HG03108 (cell line): Measurements from ENCODE around the gene BAIAP2L2.

Experiments
- ATAC-seq: cut with Tn5 transposase; IDR thresholded peaks from one replicate; pipeline ENCODE4 v1.9.1; 2021; ENCODE audit warnings: moderate library complexity; ENCODE audit not compliant: unreplicated experiment

Gene BAIAP2L2

GRCh38 chr22:38070250-38070921 is 40.1 kb downstream of the BAIAP2L2 start:
- no peak for ATAC-seq

DNA sequence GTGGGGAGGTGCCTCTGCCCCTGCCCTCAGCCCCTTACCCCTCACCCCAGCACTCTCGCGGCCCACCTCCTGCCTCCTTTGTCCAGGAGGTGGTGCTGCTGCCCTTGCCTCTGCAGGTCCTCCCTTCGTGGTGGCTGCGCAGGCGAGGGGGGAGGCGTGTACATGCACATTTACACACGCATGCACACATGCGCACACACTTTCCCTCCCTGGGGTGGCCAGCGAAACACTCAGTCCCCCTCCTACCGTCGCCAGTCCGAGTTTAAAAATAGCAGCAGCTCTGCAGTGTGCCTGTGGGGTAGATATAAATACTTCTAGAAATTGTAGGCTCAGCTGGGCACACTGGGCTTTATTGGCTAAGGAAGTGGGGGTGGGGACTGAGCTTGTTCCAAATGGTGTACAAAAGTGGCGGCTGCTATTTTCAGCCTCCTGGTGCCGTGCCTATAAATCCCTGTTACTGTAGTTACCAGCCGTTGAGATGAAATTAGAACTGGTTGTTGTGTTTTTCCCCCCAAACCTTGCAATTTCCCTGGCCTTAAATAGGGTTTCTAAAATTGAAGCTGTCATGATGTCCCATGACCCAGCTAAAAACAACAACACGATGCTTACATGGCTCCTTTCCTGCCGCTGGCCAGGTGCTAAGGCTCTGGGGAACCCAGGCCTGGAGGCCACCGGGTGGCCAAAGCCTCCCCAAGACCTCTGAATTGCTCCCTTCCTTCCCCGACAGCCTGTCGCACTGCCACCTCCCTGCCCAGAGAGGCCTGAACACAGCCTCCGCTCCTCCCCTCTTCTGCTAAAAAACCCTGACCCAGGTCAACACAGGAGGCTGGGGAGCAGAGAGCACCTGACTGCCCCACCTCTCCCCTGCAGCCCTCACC is 40.9 kb downstream of the BAIAP2L2 start:
- ATAC-seq: no peak

- ATAC-seq: no peak
Observed at GRCh38 chr22:38068641-38069371, 41.7 kb downstream of the BAIAP2L2 start.

- no peak for ATAC-seq
Observed at GRCh38 chr22:38067761-38068360, 42.6 kb downstream of the BAIAP2L2 start.

GRCh38 chr22:38067028-38067415 is 43.5 kb downstream of the BAIAP2L2 start:
- no peak for ATAC-seq

DNA sequence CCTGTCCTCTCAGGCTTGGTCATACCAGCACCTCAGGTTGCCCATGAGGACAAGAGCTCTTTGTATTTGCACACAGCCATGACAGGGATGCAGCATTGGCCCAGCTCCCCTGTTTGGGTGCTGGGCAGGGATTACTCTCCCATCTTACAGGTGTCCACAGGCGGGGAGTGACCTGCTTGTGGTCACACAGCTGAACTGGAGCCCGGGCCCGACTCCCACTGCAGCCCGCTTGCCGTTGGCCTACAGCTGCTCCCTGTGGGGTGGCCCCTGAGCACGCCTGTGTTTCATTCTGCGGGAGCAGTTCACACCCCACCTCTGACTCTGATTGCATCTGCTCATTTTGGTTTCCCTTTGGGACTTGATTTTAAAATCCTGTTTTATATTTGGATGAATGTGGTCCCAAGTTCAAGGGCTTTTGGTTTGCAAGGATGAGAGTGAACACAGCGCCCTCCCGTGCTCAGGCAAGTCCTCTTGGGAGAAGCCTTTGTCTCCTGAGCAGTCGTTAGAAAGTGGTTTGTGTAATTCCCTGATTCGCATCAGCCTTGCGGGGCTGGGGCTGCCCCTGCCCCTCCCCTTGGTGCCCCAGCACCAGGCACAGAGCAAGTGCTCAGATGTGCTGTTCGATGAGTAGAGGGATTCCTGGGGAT is 44.0 kb downstream of the BAIAP2L2 start:
- ATAC-seq: no peak

DNA sequence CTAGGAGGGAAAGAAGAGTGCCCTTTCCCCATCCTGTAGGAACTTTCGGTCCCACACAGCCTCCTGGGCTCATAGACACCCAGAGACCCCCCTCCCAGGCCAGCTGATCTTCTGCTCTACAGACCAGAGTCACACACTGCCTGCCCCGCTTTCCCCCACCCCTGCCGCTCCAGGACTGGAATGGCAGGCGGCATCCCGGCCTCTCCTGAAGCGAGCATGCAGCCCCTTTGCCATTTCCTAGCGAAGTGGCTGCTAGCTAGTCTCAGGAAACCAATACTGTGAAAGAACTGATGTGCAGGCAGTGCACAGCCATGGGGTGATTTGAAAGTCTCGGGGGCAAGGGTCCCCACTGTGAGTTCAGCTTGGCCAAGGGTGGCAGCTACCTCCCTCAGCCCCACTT is 44.9 kb downstream of the BAIAP2L2 start:
- ATAC-seq: no peak

DNA sequence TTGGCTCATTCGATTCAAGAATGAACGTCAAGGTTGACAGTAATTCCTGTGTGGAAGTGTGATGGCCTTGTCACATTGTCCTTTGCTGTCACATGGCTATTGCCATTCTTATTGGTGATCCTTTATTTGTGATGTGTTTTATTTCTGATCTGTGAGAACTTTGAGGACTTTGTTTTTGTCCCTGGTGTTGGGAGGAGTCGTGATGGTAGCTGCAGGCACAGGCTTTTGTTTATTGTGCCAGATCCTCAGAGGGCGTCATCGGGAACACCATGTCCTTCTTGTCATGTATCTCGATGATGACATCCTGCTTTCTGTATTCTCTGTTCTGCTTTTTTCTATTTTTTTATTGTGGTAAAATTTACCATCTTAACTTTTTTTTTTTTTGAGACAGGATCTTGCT is 47.7 kb downstream of the BAIAP2L2 start:
- ATAC-seq: no peak

GRCh38 chr22:38056969-38057891 is 53.3 kb downstream of the BAIAP2L2 start, which contains the start of gene PICK1:
Gene PICK1, plus strand, starts transcription at chr22:38057404. Its CDS starts 406 bp downstream, at chr22:38057810.
- no peak for ATAC-seq

DNA sequence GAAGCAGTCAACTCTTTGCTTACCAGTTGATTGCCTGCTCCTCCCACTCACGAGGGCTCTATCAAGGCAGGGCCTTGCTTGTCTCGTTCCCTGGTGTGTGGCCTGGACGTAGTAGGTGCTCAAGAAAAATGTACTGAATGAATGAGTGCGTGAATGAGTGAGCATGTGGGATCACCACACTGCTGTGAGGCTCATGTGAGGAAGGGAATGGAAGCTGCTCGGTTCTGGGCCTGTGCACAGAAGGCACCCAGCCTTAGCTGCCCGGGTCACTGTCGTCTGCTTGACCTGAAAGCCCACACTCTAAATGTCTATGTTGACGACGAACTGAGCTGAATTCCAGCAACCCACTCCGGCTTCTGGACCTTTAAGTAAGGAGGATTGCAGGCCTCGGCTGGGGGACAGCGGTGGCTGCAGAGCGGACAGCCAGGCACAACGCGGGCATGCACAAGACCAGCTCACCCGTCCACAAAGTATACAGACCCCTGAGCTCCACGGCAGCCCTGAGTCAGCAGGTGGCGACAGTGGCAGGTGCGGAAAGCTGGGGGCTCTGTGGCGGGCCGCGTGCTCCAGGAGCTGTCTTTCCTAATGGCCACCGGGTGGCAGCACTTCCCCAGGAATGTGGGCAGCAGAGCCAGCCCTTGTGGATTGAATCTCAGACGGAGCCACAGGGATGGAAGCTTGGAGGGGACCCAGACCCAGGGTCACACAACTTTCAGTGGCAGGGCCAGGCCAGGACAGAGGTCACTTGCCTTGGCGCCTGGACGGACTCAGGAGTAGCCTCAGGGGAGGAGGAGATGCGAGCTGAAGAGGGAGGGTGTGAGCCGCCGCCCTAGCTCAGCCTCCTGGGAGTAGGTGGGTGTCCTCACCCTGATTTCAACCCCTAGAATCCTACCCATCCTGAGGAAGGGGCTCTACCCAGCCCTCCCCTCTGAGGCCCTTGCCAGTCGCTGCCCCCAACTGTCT is 58.3 kb downstream of the BAIAP2L2 start:
- ATAC-seq: peak; percentile 54

GRCh38 chr22:38051261-38051660 is 59.2 kb downstream of the BAIAP2L2 start:
- no peak for ATAC-seq

DNA sequence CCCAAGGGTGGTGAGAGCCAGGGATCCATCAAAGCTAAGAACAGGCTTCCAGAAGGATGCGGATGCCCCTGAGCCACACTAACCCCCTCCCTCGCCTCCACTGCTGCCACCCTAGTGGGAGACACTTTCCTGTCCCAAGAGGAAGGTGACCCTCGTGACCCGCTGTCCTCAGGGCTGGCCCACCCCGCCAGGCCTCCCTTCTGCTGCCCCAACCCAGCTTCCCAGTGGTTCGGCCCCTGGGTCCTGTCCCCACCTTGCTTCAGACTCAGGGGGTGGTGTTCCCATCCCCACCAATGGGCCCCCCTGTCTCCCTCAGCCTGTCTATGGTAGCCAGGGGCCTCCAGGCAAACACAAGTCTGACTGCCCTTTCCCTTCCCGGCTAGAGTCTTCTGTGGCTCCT is 59.8 kb downstream of the BAIAP2L2 start:
- no peak for ATAC-seq

- ATAC-seq: no peak
Observed at GRCh38 chr22:38049812-38050619, 60.5 kb downstream of the BAIAP2L2 start.

GRCh38 chr22:38046070-38046748 is 64.3 kb downstream of the BAIAP2L2 start:
- no peak for ATAC-seq

DNA sequence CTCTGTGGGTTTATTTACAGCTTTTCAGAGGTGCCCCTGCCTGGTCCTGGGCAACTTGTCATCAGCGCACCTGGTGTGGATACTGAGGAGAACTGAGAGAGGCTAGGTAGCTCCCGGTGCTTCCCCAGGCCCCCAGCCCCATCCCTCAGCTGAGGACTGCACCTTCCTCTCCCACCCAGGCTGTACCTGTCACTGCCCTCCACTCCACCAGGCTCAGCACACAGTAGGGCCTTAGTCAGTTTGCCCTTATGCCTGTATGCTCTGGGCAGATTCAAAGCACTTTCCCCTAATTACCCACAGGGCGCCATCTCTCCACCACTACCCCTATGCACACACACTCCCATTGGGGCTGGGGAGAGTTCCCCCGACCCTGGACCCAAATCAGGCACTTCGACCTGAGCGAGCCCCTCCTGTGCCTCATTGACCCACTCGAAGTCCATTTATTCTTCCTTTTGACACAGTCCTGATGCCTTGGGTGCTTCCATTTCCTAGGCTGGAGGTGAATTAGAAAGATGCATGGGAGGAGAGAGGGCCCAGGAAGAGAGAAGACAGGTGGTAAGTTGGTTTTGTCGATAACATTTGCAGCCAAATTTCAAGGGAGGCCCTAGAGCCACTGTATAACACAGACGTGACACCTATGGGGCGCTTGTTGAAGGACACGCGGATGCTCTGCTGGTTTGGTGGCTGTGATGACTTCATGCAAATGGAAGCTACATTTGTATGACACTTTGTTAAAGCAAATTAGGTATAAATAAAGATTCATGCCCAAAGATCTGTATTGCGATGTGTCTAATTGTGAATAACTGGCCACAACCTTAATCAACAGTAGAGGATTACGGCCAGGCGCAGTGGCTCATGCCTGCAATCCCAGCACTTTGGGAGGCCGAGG is 67.1 kb downstream of the BAIAP2L2 start:
- ATAC-seq: no peak

DNA sequence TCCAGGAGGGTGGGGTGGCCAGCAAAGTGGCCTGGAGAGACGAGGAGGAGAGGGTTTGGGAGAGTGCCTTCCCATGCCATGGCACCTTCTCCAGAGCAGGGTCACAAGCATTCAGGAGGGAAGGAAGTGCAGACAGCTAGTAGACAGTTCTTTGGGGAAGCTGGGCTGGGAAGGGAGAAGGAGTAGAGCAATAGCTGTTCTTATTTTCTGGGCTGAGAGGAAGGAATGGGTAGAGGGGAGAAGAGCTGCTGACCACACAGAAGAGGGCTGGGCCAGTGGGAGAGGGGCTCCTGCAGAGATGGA is 68.0 kb downstream of the BAIAP2L2 start:
- ATAC-seq: no peak
